ENCODE results near the gene APEH.

DNA sequence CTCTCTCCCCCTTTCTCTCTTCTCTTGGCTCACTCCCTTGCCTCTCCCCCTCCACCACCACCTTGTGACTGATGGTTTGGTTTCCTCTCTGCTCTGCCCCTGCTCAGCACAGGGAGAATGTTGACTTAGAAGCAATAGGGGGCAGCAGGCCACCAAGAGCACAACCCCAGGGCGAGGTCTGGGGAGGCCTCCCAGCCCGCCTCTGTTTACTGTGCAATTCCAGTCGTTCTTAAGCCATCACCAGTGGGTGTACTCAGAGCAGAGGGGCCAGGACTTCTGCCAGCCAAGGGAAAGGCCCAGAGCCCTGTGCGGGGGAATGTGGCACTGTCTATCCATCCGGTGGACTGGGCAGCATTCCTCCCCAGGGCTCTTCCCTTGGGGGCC, 5.7 kb upstream of the APEH start:
- TF ChIP-seq, protein P1, sequence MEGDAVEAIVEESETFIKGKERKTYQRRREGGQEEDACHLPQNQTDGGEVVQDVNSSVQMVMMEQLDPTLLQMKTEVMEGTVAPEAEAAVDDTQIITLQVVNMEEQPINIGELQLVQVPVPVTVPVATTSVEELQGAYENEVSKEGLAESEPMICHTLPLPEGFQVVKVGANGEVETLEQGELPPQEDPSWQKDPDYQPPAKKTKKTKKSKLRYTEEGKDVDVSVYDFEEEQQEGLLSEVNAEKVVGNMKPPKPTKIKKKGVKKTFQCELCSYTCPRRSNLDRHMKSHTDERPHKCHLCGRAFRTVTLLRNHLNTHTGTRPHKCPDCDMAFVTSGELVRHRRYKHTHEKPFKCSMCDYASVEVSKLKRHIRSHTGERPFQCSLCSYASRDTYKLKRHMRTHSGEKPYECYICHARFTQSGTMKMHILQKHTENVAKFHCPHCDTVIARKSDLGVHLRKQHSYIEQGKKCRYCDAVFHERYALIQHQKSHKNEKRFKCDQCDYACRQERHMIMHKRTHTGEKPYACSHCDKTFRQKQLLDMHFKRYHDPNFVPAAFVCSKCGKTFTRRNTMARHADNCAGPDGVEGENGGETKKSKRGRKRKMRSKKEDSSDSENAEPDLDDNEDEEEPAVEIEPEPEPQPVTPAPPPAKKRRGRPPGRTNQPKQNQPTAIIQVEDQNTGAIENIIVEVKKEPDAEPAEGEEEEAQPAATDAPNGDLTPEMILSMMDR (IDR thresholded peaks at IDR 0.05) = peak in 1 of 4 donors; percentile 5
- no peak for TF ChIP-seq POLR2A (IDR thresholded peaks at IDR 0.05)
